Thyroid gland (tissue), 4 donors: ENCODE measurements around the gene RTP5.

Experiments
- CTCF ChIP-seq, 6 experiments: fragments of 200-600 bp in 3 of 6; fragments of 450-650 bp in 3 of 6; sonication (generic) in 3 of 6; IDR thresholded peaks; one replicate each; pipeline ENCODE4 v1.5.1; 2016 to 2019; ENCODE audit warnings: antibody characterized with exemption in 6 of 6, mild to moderate bottlenecking in 2 of 6, inconsistent platforms in 1 of 6, moderate library complexity in 1 of 6
- POLR2A ChIP-seq, 2 donors: fragments of 450-650 bp; IDR thresholded peaks; one replicate each; pipeline ENCODE4 v1.6.1; 2017; ENCODE audit warnings: antibody characterized with exemption in 2 of 2, mild to moderate bottlenecking in 2 of 2, moderate library complexity in 1 of 2

GRCh38 chr2:241844066-241844728 lies 25.3 kb upstream of the RTP5 start:
- TF ChIP-seq POLR2A (IDR thresholded peaks at IDR 0.05) (no peak), CTCF (IDR thresholded peaks at IDR 0.05) (peak in 3 of 6 experiments; percentile 23 to 34 (median 33))
